ENCODE results near the gene QPCT.
A peak's percentile ranks its signal among the peaks of the same experiment; 100 is the strongest.
"Not testable (repeated sequence)": the region's sequence is repeated elsewhere in the genome, so short reads cannot be mapped to it uniquely, and the experiment has no call there.

QPCT gene

GRCh38 chr2:37344453-37345361 lies at the start of gene QPCT:
QPCT (plus strand) TSS chr2:37344630; CDS start chr2:37344732, 102 bp downstream.
- no peak for DNase-seq

- DNase-seq, result not testable (repeated sequence)
Measured at GRCh38 chr2:37294858-37295257, 49.6 kb upstream of the QPCT start.

GRCh38 chr2:37295469-37296073 lies 48.9 kb upstream of the QPCT start:
- DNase-seq, result no peak

GRCh38 chr2:37297632-37298031 lies 46.8 kb upstream of the QPCT start:
- no peak for DNase-seq

GRCh38 chr2:37300146-37300545 lies 44.3 kb upstream of the QPCT start:
- DNase-seq, result no peak

GRCh38 chr2:37300578-37300977 lies 43.9 kb upstream of the QPCT start:
- DNase-seq, result no peak

GRCh38 chr2:37301408-37301807 lies 43.0 kb upstream of the QPCT start:
- DNase-seq, result no peak

GRCh38 chr2:37302701-37303252 lies 41.7 kb upstream of the QPCT start:
- DNase-seq, result no peak

- no peak for DNase-seq
Measured at GRCh38 chr2:37306024-37306423, 38.4 kb upstream of the QPCT start.

- DNase-seq, result no peak
Measured at GRCh38 chr2:37307500-37307899, 36.9 kb upstream of the QPCT start.

GRCh38 chr2:37315364-37315763 lies 29.1 kb upstream of the QPCT start:
- DNase-seq, result no peak

- no peak for DNase-seq
Measured at GRCh38 chr2:37316181-37316580, 28.2 kb upstream of the QPCT start.

GRCh38 chr2:37317746-37318145 lies 26.7 kb upstream of the QPCT start:
- no peak for DNase-seq

- DNase-seq, result no peak
Measured at GRCh38 chr2:37318401-37318800, 26.0 kb upstream of the QPCT start.

GRCh38 chr2:37319754-37320609 lies 24.4 kb upstream of the QPCT start:
- DNase-seq, result no peak

GRCh38 chr2:37321029-37321682 lies 23.3 kb upstream of the QPCT start:
- no peak for DNase-seq

- DNase-seq, result no peak
Measured at GRCh38 chr2:37322368-37322767, 22.1 kb upstream of the QPCT start.

GRCh38 chr2:37323176-37323780 lies 21.2 kb upstream of the QPCT start:
- DNase-seq, result no peak

GRCh38 chr2:37323781-37324535 lies 20.5 kb upstream of the QPCT start:
- peak; percentile 9 for DNase-seq

- DNase-seq, result no peak
Measured at GRCh38 chr2:37324536-37324785, 20.0 kb upstream of the QPCT start.

- peak; percentile 70 for DNase-seq
Measured at GRCh38 chr2:37324786-37325624, 19.4 kb upstream of the QPCT start, which contains the start of gene PRKD3. PRKD3 (minus strand) TSS chr2:37324833; CDS start chr2:37316524, 8,309 bp downstream.

Data from NCI-H1694 treated with DMSO at 0.1 percent for 48 hours (cell line).